ENCODE results near the gene SERPIND1. TPM values are rescaled to one million over a fixed set of nuclear protein-coding genes. Genes with fewer than 3 reads are reported as not detected.

SERPIND1 gene
- total and polyA plus RNA-seq, 2 experiments from 2014 or later, result not detected

- Histone ChIP-seq H3K4me1 (ENCODE audit: insufficient read depth) (no peaks in the 10 kb centered on the region), H3K9me2 (ENCODE audit: insufficient read depth) (no peaks in the 10 kb centered on the region), H3K27ac (ENCODE audit: low read depth) (no peak overlapping the region), H2AFZ (no peak overlapping the region), H3K4me3 (no peak overlapping the region), H3K36me3 (ENCODE audit: insufficient read depth) (peaks cover 3% of the 10 kb centered on the region), H3K4me2 (no peak overlapping the region), H3F3A (replicated peaks; ENCODE audit: low read depth) (no peaks in the 10 kb centered on the region), H3K79me2 (replicated peaks; ENCODE audit: insufficient read depth) (no peaks in the 10 kb centered on the region), H3K27me3 (ENCODE audit: insufficient read depth) (no peaks in the 10 kb centered on the region), H4K20me1 (replicated peaks; ENCODE audit: insufficient read depth) (0 out of 2 replicates have a peak, but pooled peaks cover 9% of the 10 kb centered on the region)
- Mint-ChIP-seq H3K36me3 (ENCODE audit: low read depth) (peaks cover 5% of the 10 kb centered on the region), H3K9me3 (no peaks in the 10 kb centered on the region), H3K4me3 (no peak overlapping the region), H3K27me3 (ENCODE audit: insufficient read depth, low read depth, poor library complexity) (no peaks in the 10 kb centered on the region), H3K4me1 (no peaks in the 10 kb centered on the region), H3K27ac (0 out of 2 replicates have a peak overlapping the region, but pooled peaks have one; percentile 5)
- DNase-seq (ENCODE audit: low spot score), result no peak
- ATAC-seq, result no peak
- TF ChIP-seq ZNF331 (CRISPR knock-in tag; IDR thresholded peaks at IDR 0.05; ENCODE audit: low read depth), result no peak
- no peak for TF ChIP-seq STAT1 (IDR thresholded peaks at IDR 0.05; ENCODE audit: unreplicated experiment)
- TF ChIP-seq REST (IDR thresholded peaks at IDR 0.05; ENCODE audit: unreplicated experiment), result no peak
- no peak for TF ChIP-seq JUNB (IDR thresholded peaks at IDR 0.05; ENCODE audit: unreplicated experiment)
- TF ChIP-seq NANOG (IDR thresholded peaks at IDR 0.05; ENCODE audit: borderline replicate concordance), result no peak
- TF ChIP-seq ZNF462 (CRISPR knock-in tag; IDR thresholded peaks at IDR 0.05), result no peak
- TF ChIP-seq CREB1 (CRISPR knock-in tag; IDR thresholded peaks at IDR 0.05; ENCODE audit: low read depth), result no peak
- no peak for TF ChIP-seq EZH2 (IDR thresholded peaks at IDR 0.05; ENCODE audit: low read depth, unreplicated experiment)
- TF ChIP-seq ETS1 (IDR thresholded peaks at IDR 0.05), result no peak
- TF ChIP-seq POLR2AphosphoS5 (IDR thresholded peaks at IDR 0.05; ENCODE audit: low read depth), result no peak
- no peak for TF ChIP-seq EZH2phosphoT487 (IDR thresholded peaks at IDR 0.05; ENCODE audit: unreplicated experiment)
- TF ChIP-seq ZNF114 (CRISPR knock-in tag; IDR thresholded peaks at IDR 0.05), result no peak
- TF ChIP-seq CTCF (conservative IDR thresholded peaks at IDR 0.05; ENCODE audit: low read depth in 2 of 2), result no peak
Measured at GRCh38 chr22:20796731-20797130, 22.8 kb downstream of the SERPIND1 start.

Data from GM23338 (cell line).